PC-9 (cell line): ENCODE data around the gene NAALAD2. TPM values are rescaled to one million over a fixed set of nuclear protein-coding genes. Genes with fewer than 3 reads are reported as not detected.

Source experiments
- BruUV-seq: library from RNA; stranded (reverse); fragments of 400-500 nt; replicated peaks from 2 replicates; lab custom pipeline; 2021; lab: Mats Ljungman, UMichigan
- CTCF ChIA-PET: fragments of 300-600 bp; sonication (Branson Sonifier 250); formaldehyde crosslinking; loops from one replicate; lab custom pipeline; 2022; ENCODE audit warnings: antibody characterized with exemption; lab: Charles Lee
- POLR2A ChIA-PET: fragments of 300-600 bp; sonication (Branson Sonifier 250); formaldehyde crosslinking; loops from one replicate; lab custom pipeline; 2022; ENCODE audit warnings: antibody characterized with exemption; ENCODE audit not compliant: unreplicated experiment; lab: Charles Lee
- DNase-seq, 2 experiments: peaks; one replicate each; pipeline versions ENCODE4 v3.0.0 to v3.0.0-alpha.2; 2015 to 2022; ENCODE audit warnings: mixed read lengths in 1 of 2
- H2AFZ ChIP-seq: fragments of 200-600 bp; sonication (generic); 2 replicates; pipeline ENCODE4 v1.8.1; 2017; ENCODE audit warnings: antibody characterized with exemption
- H3F3A ChIP-seq: fragments of 200-600 bp; sonication (generic); 2 replicates; pipeline ENCODE4 v1.8.1; 2017; ENCODE audit warnings: antibody characterized with exemption, mild to moderate bottlenecking, low read depth; ENCODE audit not compliant: insufficient read depth
- H3K27ac ChIP-seq: fragments of 200-600 bp; sonication (generic); 2 replicates; pipeline ENCODE4 v1.6.1; 2016; ENCODE audit warnings: mixed run types
- H3K27me3 ChIP-seq: fragments of 200-600 bp; sonication (generic); 2 replicates; pipeline ENCODE4 v1.6.1; 2016; ENCODE audit warnings: low read depth, mixed run types; ENCODE audit not compliant: insufficient read depth
- H3K36me3 ChIP-seq: fragments of 200-600 bp; sonication (generic); 2 replicates; pipeline ENCODE4 v1.6.1; 2016; ENCODE audit warnings: low read depth, mixed run types
- H3K4me1 ChIP-seq: fragments of 200-600 bp; sonication (generic); replicated peaks from 2 replicates; pipeline ENCODE4 v1.6.1; 2016; ENCODE audit warnings: mixed run types; ENCODE audit not compliant: insufficient read depth
- H3K4me2 ChIP-seq: fragments of 200-600 bp; sonication (generic); 2 replicates; pipeline ENCODE4 v1.6.1; 2017; ENCODE audit warnings: mixed run types
- H3K4me3 ChIP-seq: fragments of 200-600 bp; sonication (generic); 2 replicates; pipeline ENCODE4 v1.6.1; 2016; ENCODE audit warnings: mixed run types
- H3K79me2 ChIP-seq: fragments of 200-600 bp; sonication (generic); 2 replicates; pipeline ENCODE4 v1.6.1; 2017; ENCODE audit warnings: low read depth, mixed run types
- H3K9me2 ChIP-seq: fragments of 200-600 bp; sonication (generic); 2 replicates; pipeline ENCODE4 v1.8.1; 2017; ENCODE audit warnings: mild to moderate bottlenecking; ENCODE audit not compliant: insufficient read depth
- H3K9me3 ChIP-seq: fragments of 200-600 bp; sonication (generic); 2 replicates; pipeline ENCODE4 v1.8.1; 2016; ENCODE audit warnings: low read depth; ENCODE audit not compliant: insufficient read depth
- H4K20me1 ChIP-seq: fragments of 200-600 bp; sonication (generic); 2 replicates; pipeline ENCODE4 v1.8.1; 2017; ENCODE audit not compliant: insufficient read depth
- EZH2 ChIP-seq: fragments of 200-600 bp; sonication (generic); IDR thresholded peaks from 2 replicates; pipeline ENCODE4 v1.8.0; 2017; ENCODE audit warnings: antibody characterized with exemption, low read depth
- intact Hi-C: fragments of 100-400 bp; cut with micrococcal nuclease; formaldehyde crosslinking; loops from one replicate; pipeline ENCODE4 v1.10.0; 2022; ENCODE audit not compliant: unreplicated experiment
- total RNA-seq: library from RNA; stranded (reverse); gene quantifications from 2 replicates; pipeline ENCODE4 v1.2.3, GENCODE V29; 2021
- TF ChIP-seq, protein P1 (sequence below): fragments of 200-600 bp; sonication (generic); conservative IDR thresholded peaks from 2 replicates; pipeline ENCODE4 v1.6.1; 2017; ENCODE audit warnings: mixed run types, antibody characterized with exemption, mild to moderate bottlenecking, moderate library complexity

NAALAD2 gene
- total RNA-seq, 1 experiment from 2014 or later, result not detected

DNA sequence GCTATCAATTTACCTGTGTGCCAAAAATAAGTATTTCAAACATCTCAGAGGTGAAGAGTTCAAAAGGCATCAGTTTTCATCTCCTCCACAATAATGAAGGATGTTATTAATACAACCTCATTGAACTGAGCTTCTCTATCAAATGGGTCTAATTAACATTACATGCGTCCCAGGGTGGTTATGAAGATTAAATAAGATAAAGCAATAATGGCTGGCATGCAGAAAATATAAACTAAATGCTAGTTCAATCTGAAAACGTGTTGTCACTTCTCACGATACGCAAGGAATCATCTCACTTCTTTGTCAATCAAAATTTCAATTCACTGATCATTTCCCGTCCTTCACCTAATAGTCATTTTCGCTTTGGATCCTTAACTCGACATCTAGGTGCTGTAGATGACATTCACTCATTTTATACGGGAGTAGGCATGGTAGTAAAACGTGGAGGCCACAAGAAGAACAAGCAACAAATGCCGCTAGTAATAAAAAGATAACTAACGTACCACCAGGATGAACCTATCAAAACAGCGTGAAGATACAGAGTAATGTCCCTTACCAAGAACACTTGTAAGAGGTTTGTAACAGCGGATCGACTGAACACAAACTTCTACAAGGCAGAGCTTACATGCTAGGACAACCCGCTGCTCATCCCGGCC, 87.5 kb downstream of the NAALAD2 start:
- peak overlapping the region; percentile 100 for H2AFZ ChIP-seq
- no peaks in the 10 kb centered on the region; the same call in 1 of the 2 replicates for H3K9me3 ChIP-seq
- peaks cover 45% of the 10 kb centered on the region for H3K4me1 ChIP-seq
- H3K79me2 ChIP-seq, result peaks cover 66% of the 10 kb centered on the region
- peaks cover 21% of the 10 kb centered on the region; the same call in 1 of the 2 replicates for H3K36me3 ChIP-seq
- H3K27ac ChIP-seq, result peak overlapping the region; percentile 56
- H4K20me1 ChIP-seq, result peaks cover 52% of the 10 kb centered on the region
- no peaks in the 10 kb centered on the region for H3K27me3 ChIP-seq
- no peak for TF ChIP-seq EZH2
- TF ChIP-seq, protein P1, sequence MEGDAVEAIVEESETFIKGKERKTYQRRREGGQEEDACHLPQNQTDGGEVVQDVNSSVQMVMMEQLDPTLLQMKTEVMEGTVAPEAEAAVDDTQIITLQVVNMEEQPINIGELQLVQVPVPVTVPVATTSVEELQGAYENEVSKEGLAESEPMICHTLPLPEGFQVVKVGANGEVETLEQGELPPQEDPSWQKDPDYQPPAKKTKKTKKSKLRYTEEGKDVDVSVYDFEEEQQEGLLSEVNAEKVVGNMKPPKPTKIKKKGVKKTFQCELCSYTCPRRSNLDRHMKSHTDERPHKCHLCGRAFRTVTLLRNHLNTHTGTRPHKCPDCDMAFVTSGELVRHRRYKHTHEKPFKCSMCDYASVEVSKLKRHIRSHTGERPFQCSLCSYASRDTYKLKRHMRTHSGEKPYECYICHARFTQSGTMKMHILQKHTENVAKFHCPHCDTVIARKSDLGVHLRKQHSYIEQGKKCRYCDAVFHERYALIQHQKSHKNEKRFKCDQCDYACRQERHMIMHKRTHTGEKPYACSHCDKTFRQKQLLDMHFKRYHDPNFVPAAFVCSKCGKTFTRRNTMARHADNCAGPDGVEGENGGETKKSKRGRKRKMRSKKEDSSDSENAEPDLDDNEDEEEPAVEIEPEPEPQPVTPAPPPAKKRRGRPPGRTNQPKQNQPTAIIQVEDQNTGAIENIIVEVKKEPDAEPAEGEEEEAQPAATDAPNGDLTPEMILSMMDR, result no peak
- CTCF ChIA-PET, result no interaction called here
- peak overlapping the region; percentile 82 for H3K4me2 ChIP-seq
- POLR2A ChIA-PET, result no interaction called here
- DNase-seq, result no peak
- intact Hi-C loops, result no loop called here
- no peaks in the 10 kb centered on the region for H3K9me2 ChIP-seq
- H3K4me3 ChIP-seq, result peak overlapping the region; percentile 88
- BruUV-seq, result no TSS peak
- peaks cover 6% of the 10 kb centered on the region; the same call in 1 of the 2 replicates for H3F3A ChIP-seq

DNA sequence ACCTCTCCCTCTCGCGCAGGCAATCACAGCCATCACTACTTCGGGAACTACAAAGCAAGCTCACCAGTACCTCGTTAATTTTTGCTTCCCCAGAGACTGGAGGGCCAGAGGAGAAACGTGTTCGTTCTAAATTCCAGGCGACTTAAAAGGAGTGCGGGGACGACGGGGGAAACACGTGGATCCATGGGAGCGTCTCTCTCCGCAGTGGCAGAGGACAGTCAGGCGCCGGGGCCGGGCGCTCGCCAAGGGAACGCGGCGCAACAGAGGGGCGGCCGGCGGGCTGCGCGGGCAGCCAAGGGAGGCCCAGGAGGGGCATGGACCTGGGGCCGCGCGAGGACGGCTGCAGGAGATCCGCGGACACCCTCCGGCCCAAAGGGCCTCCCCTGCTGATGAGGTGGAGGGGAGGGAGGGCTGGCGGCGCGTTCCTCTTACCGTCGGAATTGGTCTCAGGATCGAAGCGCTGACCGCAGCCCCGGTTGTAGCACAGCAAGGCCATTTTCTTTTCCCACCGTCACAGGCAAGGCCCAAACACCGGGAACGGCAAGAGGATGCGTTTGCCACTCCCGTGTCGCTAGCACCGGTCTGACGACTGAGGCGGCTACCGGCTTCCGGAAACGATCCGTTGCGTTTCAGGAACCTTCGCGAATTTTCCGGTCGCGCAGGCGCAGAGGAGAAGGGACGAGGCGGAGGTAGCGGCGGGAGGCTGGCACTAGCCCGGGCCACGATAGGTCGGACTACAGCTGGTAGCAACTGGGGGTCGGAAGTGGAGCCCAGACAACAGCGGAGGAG, 88.2 kb downstream of the NAALAD2 start, which contains the start of gene CHORDC1:
Gene CHORDC1, minus strand, starts transcription at position 591 of the 789 bp plus-strand sequence. Its CDS starts 95 bp downstream, at position 496.
- Histone ChIP-seq H3F3A (no peaks in the 10 kb centered on the region), H3K4me1 (peaks cover 45% of the 10 kb centered on the region), H3K9me3 (no peaks in the 10 kb centered on the region; the same call in 1 of the 2 replicates), H3K27me3 (no peaks in the 10 kb centered on the region), H3K4me2 (peak within 1 kb of the TSS; percentile 82), H3K27ac (peak within 1 kb of the TSS; percentile 56), H3K79me2 (peaks cover 59% of the 10 kb centered on the region), H4K20me1 (peaks cover 45% of the 10 kb centered on the region), H2AFZ (peak within 1 kb of the TSS; percentile 100), H3K4me3 (peak within 1 kb of the TSS; percentile 88), H3K36me3 (0 out of 2 replicates have a peak, but pooled peaks cover 15% of the 10 kb centered on the region), H3K9me2 (no peaks in the 10 kb centered on the region)
- ChIA-PET POLR2A (interaction anchor here (0.6 kb wide), 1 partner anchor 54 kb away, joined by 4 read pairs; no protein-coding TSS in a partner anchor), CTCF (no interaction called here)
- TF ChIP-seq, protein P1, result no peak
- TF ChIP-seq EZH2, result no peak
- intact Hi-C loops, result no loop called here
- peak; percentile 79 to 88 for DNase-seq
- TSS peak; percentile 66 for BruUV-seq

DNA sequence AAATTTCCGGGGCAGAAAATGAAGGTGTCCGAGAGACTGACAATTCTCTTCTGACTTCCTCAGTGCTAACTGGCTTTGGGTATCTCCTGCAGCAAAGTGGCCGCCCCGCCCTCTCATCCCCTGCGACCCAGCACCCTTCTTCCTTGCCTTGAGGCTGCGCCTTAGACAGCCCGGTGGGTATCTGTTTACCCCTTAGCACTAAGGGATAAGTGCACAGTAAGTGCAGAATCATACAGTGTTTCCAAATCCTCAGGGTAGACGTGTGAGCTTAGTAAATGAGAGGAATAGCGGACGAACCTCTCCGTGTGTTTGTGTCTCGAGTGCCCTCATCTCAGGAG, 88.8 kb downstream of the NAALAD2 start:
- no peak overlapping the region for H3K27ac ChIP-seq
- H3K36me3 ChIP-seq, result 0 out of 2 replicates have a peak, but pooled peaks cover 15% of the 10 kb centered on the region
- H3K9me2 ChIP-seq, result no peaks in the 10 kb centered on the region
- H4K20me1 ChIP-seq, result peaks cover 39% of the 10 kb centered on the region
- intact Hi-C loops, result no loop called here
- peak overlapping the region; percentile 100 for H2AFZ ChIP-seq
- TF ChIP-seq, protein P1, result no peak
- TF ChIP-seq EZH2, result no peak
- H3K4me1 ChIP-seq, result peaks cover 45% of the 10 kb centered on the region
- peaks cover 53% of the 10 kb centered on the region for H3K79me2 ChIP-seq
- no peaks in the 10 kb centered on the region for H3K27me3 ChIP-seq
- no peaks in the 10 kb centered on the region; the same call in 1 of the 2 replicates for H3K9me3 ChIP-seq
- CTCF ChIA-PET, result no interaction called here
- peak overlapping the region; percentile 82 for H3K4me2 ChIP-seq
- BruUV-seq, result TSS peak; percentile 91
- no peaks in the 10 kb centered on the region for H3F3A ChIP-seq
- H3K4me3 ChIP-seq, result peak overlapping the region; percentile 88
- POLR2A ChIA-PET, result interaction anchor here (0.6 kb wide), 1 partner anchor 54 kb away, joined by 4 read pairs; no protein-coding TSS in a partner anchor
- DNase-seq, result no peak
